T-helper 1 cell (primary cell): ENCODE measurements around the gene EIF4E.
A peak's percentile ranks its signal among the peaks of the same experiment; 100 is the strongest.
"Not testable (repeated sequence)": the region's sequence is repeated elsewhere in the genome, so short reads cannot be mapped to it uniquely, and the experiment has no call there.

Experiments
- DNase-seq, 5 donors: peaks; one replicate each; pipeline ENCODE4 v3.0.0-alpha.2; 2012 to 2020
- total RNA-seq, 4 donors: gene quantifications; one replicate each; lab custom pipeline; 2026; lab: John Stamatoyannopoulos, UW

Gene EIF4E
- 18.3 to 30.7 (median 27.0) reads per million in 4 donors for total RNA-seq

GRCh38 chr4:98928505-98929340 is at the start of gene EIF4E:
Gene EIF4E (minus strand): TSS chr4:98929133. CDS start chr4:98929112, 21 bp downstream.
- DNase-seq: peak; percentile 95 to 99 (median 96)

GRCh38 chr4:98977557-98977956 is 48.6 kb upstream of the EIF4E start:
- no peak for DNase-seq

- DNase-seq: no peak
These were observed 47.8 kb upstream of the EIF4E start for GRCh38 chr4:98976716-98977115.

- no peak for DNase-seq
These were observed 41.2 kb upstream of the EIF4E start for GRCh38 chr4:98969878-98970785.

- no peak for DNase-seq
These were observed 38.9 kb upstream of the EIF4E start for GRCh38 chr4:98967786-98968329.

- no peak for DNase-seq
These were observed 38.0 kb upstream of the EIF4E start for GRCh38 chr4:98966926-98967325.

GRCh38 chr4:98963538-98964433 is 34.9 kb upstream of the EIF4E start:
- DNase-seq: no peak

- DNase-seq: no peak
These were observed 32.8 kb upstream of the EIF4E start for GRCh38 chr4:98961770-98962169.

GRCh38 chr4:98959411-98959810 is 30.5 kb upstream of the EIF4E start:
- DNase-seq: no peak

GRCh38 chr4:98958065-98958464 is 29.1 kb upstream of the EIF4E start:
- DNase-seq: no peak

GRCh38 chr4:98955229-98955628 is 26.3 kb upstream of the EIF4E start:
- no peak for DNase-seq

- no peak for DNase-seq
These were observed 22.8 kb upstream of the EIF4E start for GRCh38 chr4:98951710-98952109.

- no peak for DNase-seq
These were observed 22.0 kb upstream of the EIF4E start for GRCh38 chr4:98950925-98951324.

- no peak for DNase-seq
These were observed 17.4 kb upstream of the EIF4E start for GRCh38 chr4:98946359-98946758.

- DNase-seq: no peak
These were observed 16.4 kb upstream of the EIF4E start for GRCh38 chr4:98945297-98945850.

GRCh38 chr4:98939892-98940298 is 11.0 kb upstream of the EIF4E start:
- DNase-seq: no peak

- DNase-seq: no peak
These were observed 10.5 kb upstream of the EIF4E start for GRCh38 chr4:98939438-98939837.

- DNase-seq: no peak
These were observed 9.2 kb upstream of the EIF4E start for GRCh38 chr4:98937986-98938720.

- DNase-seq: no peak
These were observed 6.7 kb upstream of the EIF4E start for GRCh38 chr4:98935633-98936032.

GRCh38 chr4:98934851-98935250 is 5.9 kb upstream of the EIF4E start:
- DNase-seq: not testable (repeated sequence)

- peak in 1 of 5 donors; percentile 53 for DNase-seq
These were observed 3.6 kb upstream of the EIF4E start for GRCh38 chr4:98932539-98932938.
